Tibial nerve (tissue), 4 donors: ENCODE results near the gene PPP1R7.

Source experiments
- EP300 ChIP-seq, 2 donors: sonication (generic); formaldehyde crosslinking; IDR thresholded peaks; one replicate each; pipeline ENCODE4 v1.6.1; 2017; ENCODE audit warnings: antibody characterized with exemption in 2 of 2, mild to moderate bottlenecking in 1 of 2
- POLR2A ChIP-seq, 2 donors: fragments of 450-650 bp; IDR thresholded peaks; one replicate each; pipeline ENCODE4 v1.6.1; 2017; ENCODE audit warnings: antibody characterized with exemption in 2 of 2, mild to moderate bottlenecking in 2 of 2, moderate library complexity in 2 of 2
- TF ChIP-seq, protein P1 (sequence below), 5 experiments: fragments of 200-600 bp in 3 of 5; fragments of 450-650 bp in 2 of 5; sonication (generic) in 3 of 5; IDR thresholded peaks; one replicate each; pipeline ENCODE4 v1.5.1; 2016 to 2019; ENCODE audit warnings: antibody characterized with exemption in 5 of 5, mild to moderate bottlenecking in 3 of 5, moderate library complexity in 2 of 5

GRCh38 chr2:241214766-241215165, 64.5 kb downstream of the PPP1R7 start:
- TF ChIP-seq, protein P1, sequence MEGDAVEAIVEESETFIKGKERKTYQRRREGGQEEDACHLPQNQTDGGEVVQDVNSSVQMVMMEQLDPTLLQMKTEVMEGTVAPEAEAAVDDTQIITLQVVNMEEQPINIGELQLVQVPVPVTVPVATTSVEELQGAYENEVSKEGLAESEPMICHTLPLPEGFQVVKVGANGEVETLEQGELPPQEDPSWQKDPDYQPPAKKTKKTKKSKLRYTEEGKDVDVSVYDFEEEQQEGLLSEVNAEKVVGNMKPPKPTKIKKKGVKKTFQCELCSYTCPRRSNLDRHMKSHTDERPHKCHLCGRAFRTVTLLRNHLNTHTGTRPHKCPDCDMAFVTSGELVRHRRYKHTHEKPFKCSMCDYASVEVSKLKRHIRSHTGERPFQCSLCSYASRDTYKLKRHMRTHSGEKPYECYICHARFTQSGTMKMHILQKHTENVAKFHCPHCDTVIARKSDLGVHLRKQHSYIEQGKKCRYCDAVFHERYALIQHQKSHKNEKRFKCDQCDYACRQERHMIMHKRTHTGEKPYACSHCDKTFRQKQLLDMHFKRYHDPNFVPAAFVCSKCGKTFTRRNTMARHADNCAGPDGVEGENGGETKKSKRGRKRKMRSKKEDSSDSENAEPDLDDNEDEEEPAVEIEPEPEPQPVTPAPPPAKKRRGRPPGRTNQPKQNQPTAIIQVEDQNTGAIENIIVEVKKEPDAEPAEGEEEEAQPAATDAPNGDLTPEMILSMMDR (IDR thresholded peaks at IDR 0.05), result no peak
- TF ChIP-seq EP300 (IDR thresholded peaks at IDR 0.05) (no peak), POLR2A (IDR thresholded peaks at IDR 0.05) (no peak)
